Activated B cell treated with CpG ODN at 0.5 μM for 24 hours (primary cell): ENCODE data around the gene BEGAIN. TPM values are rescaled to one million over a fixed set of nuclear protein-coding genes. Genes with fewer than 3 reads are reported as not detected.

Experiments
- ATAC-seq: fragments of 200-7000 bp; cut with Tn5 transposase; one replicate; pipeline ENCODE4 v1.10.0; 2021; ENCODE audit warnings: low read depth, mild to moderate bottlenecking, moderate library complexity
- CTCF ChIA-PET: fragments of 350-600 bp; sonication (Branson Sonifier 250); formaldehyde crosslinking; loops from one replicate; lab custom pipeline; 2021; ENCODE audit warnings: antibody characterized with exemption; lab: Charles Lee
- POLR2A ChIA-PET: fragments of 350-600 bp; sonication (Branson Sonifier 250); formaldehyde crosslinking; loops from one replicate; lab custom pipeline; 2021; ENCODE audit warnings: antibody characterized with exemption; lab: Charles Lee
- DNase-seq: peaks from one replicate; pipeline ENCODE4 v3.0.0; 2022
- H3K27ac Mint-ChIP-seq: one replicate; pipeline ENCODE4 v1.8.0; 2020; ENCODE audit warnings: mixed read lengths
- H3K27me3 Mint-ChIP-seq: one replicate; pipeline ENCODE4 v1.8.0; 2021; ENCODE audit warnings: mixed read lengths
- H3K36me3 Mint-ChIP-seq: one replicate; pipeline ENCODE4 v1.8.0; 2021; ENCODE audit warnings: low read depth, mixed read lengths
- H3K4me1 Mint-ChIP-seq: one replicate; pipeline ENCODE4 v1.8.0; 2021; ENCODE audit warnings: mixed read lengths
- H3K4me3 Mint-ChIP-seq: one replicate; pipeline ENCODE4 v1.8.0; 2020; ENCODE audit warnings: mild to moderate bottlenecking, mixed read lengths
- H3K9me3 Mint-ChIP-seq: one replicate; pipeline ENCODE4 v1.8.0; 2020; ENCODE audit warnings: mixed read lengths
- CTCF ChIP-seq: fragments of 200-600 bp; IDR thresholded peaks from one replicate; pipeline ENCODE4 v1.8.0; 2022; ENCODE audit warnings: antibody characterized with exemption, mild to moderate bottlenecking
- intact Hi-C: fragments of 100-400 bp; cut with micrococcal nuclease; formaldehyde crosslinking; loops from one replicate; pipeline ENCODE4 v1.15.1; 2024
- total RNA-seq: library from RNA; stranded (reverse); gene quantifications from 2 replicates; pipeline ENCODE4 v1.2.3, GENCODE V29; 2022

Gene BEGAIN
- total RNA-seq, 1 donor from 2014 or later = not detected

GRCh38 chr14:100529561-100530031 is 57.6 kb downstream of the BEGAIN start:
- peak; percentile 14 for DNase-seq
- Mint-ChIP-seq H3K4me1 (no peaks in the 10 kb centered on the region), H3K9me3 (no peaks in the 10 kb centered on the region), H3K4me3 (no peak overlapping the region), H3K27me3 (no peaks in the 10 kb centered on the region), H3K27ac (no peak overlapping the region), H3K36me3 (peaks cover 5% of the 10 kb centered on the region)
- TF ChIP-seq CTCF = no peak
- POLR2A ChIA-PET = no interaction called here
- ATAC-seq = no peak
- intact Hi-C loops = no loop called here
- CTCF ChIA-PET = no interaction called here

GRCh38 chr14:100528962-100529560 is 58.2 kb downstream of the BEGAIN start:
- intact Hi-C loops = no loop called here
- no peak for DNase-seq
- H3K9me3 Mint-ChIP-seq = no peaks in the 10 kb centered on the region

GRCh38 chr14:100526632-100527031 is 60.6 kb downstream of the BEGAIN start:
- Mint-ChIP-seq H3K27me3 (no peaks in the 10 kb centered on the region), H3K4me1 (no peaks in the 10 kb centered on the region), H3K4me3 (no peak overlapping the region), H3K27ac (no peak overlapping the region), H3K36me3 (peaks cover 5% of the 10 kb centered on the region), H3K9me3 (no peaks in the 10 kb centered on the region)
- ChIA-PET CTCF (no interaction called here), POLR2A (no interaction called here)
- no peak for DNase-seq
- no peak for TF ChIP-seq CTCF
- ATAC-seq = no peak
- intact Hi-C loops = no loop called here

More at GRCh38 chr14:100528962-100529560, 58.2 kb downstream of the BEGAIN start:
- ChIA-PET POLR2A (no interaction called here), CTCF (no interaction called here)
- no peak for ATAC-seq
- Mint-ChIP-seq H3K4me1 (no peaks in the 10 kb centered on the region), H3K4me3 (no peak overlapping the region), H3K36me3 (peaks cover 5% of the 10 kb centered on the region), H3K27me3 (no peaks in the 10 kb centered on the region), H3K27ac (no peak overlapping the region)
- TF ChIP-seq CTCF = no peak

GRCh38 chr14:100526057-100526456 is 61.2 kb downstream of the BEGAIN start:
- TF ChIP-seq CTCF = no peak
- no peak for DNase-seq
- CTCF ChIA-PET = no interaction called here
- no peak overlapping the region for H3K4me3 Mint-ChIP-seq
- no peak for ATAC-seq
- H3K36me3 Mint-ChIP-seq = peaks cover 5% of the 10 kb centered on the region
- intact Hi-C loops = no loop called here
- H3K4me1 Mint-ChIP-seq = no peaks in the 10 kb centered on the region
- no peak overlapping the region for H3K27ac Mint-ChIP-seq
- H3K9me3 Mint-ChIP-seq = no peaks in the 10 kb centered on the region
- POLR2A ChIA-PET = no interaction called here
- no peaks in the 10 kb centered on the region for H3K27me3 Mint-ChIP-seq

GRCh38 chr14:100525615-100526014 is 61.6 kb downstream of the BEGAIN start:
- intact Hi-C loops = no loop called here
- no peak for TF ChIP-seq CTCF
- H3K27me3 Mint-ChIP-seq = no peaks in the 10 kb centered on the region
- H3K9me3 Mint-ChIP-seq = no peaks in the 10 kb centered on the region
- H3K27ac Mint-ChIP-seq = no peak overlapping the region
- DNase-seq (no peak), ATAC-seq (no peak)
- POLR2A ChIA-PET = no interaction called here
- H3K36me3 Mint-ChIP-seq = peaks cover 5% of the 10 kb centered on the region
- no peaks in the 10 kb centered on the region for H3K4me1 Mint-ChIP-seq
- H3K4me3 Mint-ChIP-seq = no peak overlapping the region
- CTCF ChIA-PET = no interaction called here
